ENCODE data around the gene LAMTOR2. TPM values are rescaled to one million over a fixed set of nuclear protein-coding genes. Genes with fewer than 3 reads are reported as not detected.

The LAMTOR2 gene
- total and polyA plus RNA-seq, 10 of the 15 experiments (the other 5 are each of a cell fraction or from before 2014, with no cell fraction given), result 71.9 to 264 (median 97.0) TPM

DNA sequence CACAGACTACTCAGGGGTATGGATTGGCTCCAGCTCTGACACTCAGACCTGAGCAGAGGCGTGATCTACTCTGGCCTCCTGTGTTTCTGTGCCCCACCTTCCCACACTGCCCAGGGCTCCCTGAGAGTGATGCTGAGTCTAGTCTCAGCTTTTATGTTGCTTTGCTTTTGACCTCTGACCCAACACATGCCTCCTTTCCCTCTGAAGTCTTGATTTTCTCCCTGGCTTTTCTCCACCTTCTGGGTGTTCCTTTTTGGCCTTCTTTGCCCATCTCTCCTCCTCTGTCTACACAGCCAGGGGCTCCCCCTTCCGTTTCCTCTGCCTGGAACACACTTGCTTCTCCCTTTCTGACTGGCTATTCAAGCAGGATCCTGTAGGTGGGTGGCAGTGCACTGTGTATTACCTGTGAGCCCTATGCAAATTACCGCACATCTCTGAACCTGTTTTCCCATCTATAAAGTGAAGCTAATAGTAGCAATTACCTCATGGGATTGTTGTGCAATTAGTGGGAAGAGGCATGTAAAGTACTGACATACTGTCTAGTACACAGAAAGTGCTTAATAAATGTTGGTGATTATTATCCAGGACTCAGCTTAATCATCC is 41.4 kb downstream of the LAMTOR2 start:
- no peaks in the 10 kb centered on the region for H3K27me3 ChIP-seq (replicated peaks in 1 of 2; ENCODE audit: control insufficient read depth in 2 of 2, insufficient read depth in 2 of 2, low read length in 1 of 2)
- peaks cover 38% of the 10 kb centered on the region for H3K4me1 ChIP-seq (ENCODE audit: control insufficient read depth, insufficient read depth, low read length)
- TF ChIP-seq BACH1 (IDR thresholded peaks at IDR 0.05; ENCODE audit: borderline replicate concordance) (no peak), RBBP5 (conservative IDR thresholded peaks at IDR 0.05) (no peak), TARDBP (IDR thresholded peaks at IDR 0.05; ENCODE audit: borderline replicate concordance) (no peak), HDAC2 (IDR thresholded peaks at IDR 0.05) (no peak), FOXM1 (IDR thresholded peaks at IDR 0.05; ENCODE audit: low read depth, low read length) (no peak), PAX5 (IDR thresholded peaks at IDR 0.05; ENCODE audit: borderline replicate concordance, low read depth, low read length) (no peak), PML (IDR thresholded peaks at IDR 0.05; ENCODE audit: low read length) (no peak), CTCF (IDR thresholded peaks at IDR 0.05 in 2 of 3, conservative IDR thresholded peaks at IDR 0.05 in 1 of 3; ENCODE audit: control insufficient read depth in 2 of 3, extremely low read depth in 1 of 3, insufficient read depth in 1 of 3, low read depth in 3 of 3, low read length in 3 of 3) (peak in 1 of 3 experiments; percentile 10; a peak in 1 of 6 replicates), SIN3A (IDR thresholded peaks at IDR 0.05; ENCODE audit: low read depth, low read length) (no peak), NBN (IDR thresholded peaks at IDR 0.05) (no peak), SMAD1 (IDR thresholded peaks at IDR 0.05; ENCODE audit: low read depth, partially characterized antibody) (no peak), KDM1A (IDR thresholded peaks at IDR 0.05; ENCODE audit: borderline replicate concordance) (no peak), ETV6 (conservative IDR thresholded peaks at IDR 0.05 in 1 of 2, IDR thresholded peaks at IDR 0.05 in 1 of 2; ENCODE audit: borderline replicate concordance in 1 of 2, low read depth in 1 of 2) (no peak), ATF7 (IDR thresholded peaks at IDR 0.05; ENCODE audit: low read depth) (no peak), EP300 (IDR thresholded peaks at IDR 0.05; ENCODE audit: borderline replicate concordance in 1 of 2, control insufficient read depth in 1 of 2, low read depth in 2 of 2, low read length in 2 of 2) (no peak), NR2F1 (conservative IDR thresholded peaks at IDR 0.05) (peak; percentile 57; the same call in 1 of the 2 replicates)
- TF ChIP-seq, protein P1, sequence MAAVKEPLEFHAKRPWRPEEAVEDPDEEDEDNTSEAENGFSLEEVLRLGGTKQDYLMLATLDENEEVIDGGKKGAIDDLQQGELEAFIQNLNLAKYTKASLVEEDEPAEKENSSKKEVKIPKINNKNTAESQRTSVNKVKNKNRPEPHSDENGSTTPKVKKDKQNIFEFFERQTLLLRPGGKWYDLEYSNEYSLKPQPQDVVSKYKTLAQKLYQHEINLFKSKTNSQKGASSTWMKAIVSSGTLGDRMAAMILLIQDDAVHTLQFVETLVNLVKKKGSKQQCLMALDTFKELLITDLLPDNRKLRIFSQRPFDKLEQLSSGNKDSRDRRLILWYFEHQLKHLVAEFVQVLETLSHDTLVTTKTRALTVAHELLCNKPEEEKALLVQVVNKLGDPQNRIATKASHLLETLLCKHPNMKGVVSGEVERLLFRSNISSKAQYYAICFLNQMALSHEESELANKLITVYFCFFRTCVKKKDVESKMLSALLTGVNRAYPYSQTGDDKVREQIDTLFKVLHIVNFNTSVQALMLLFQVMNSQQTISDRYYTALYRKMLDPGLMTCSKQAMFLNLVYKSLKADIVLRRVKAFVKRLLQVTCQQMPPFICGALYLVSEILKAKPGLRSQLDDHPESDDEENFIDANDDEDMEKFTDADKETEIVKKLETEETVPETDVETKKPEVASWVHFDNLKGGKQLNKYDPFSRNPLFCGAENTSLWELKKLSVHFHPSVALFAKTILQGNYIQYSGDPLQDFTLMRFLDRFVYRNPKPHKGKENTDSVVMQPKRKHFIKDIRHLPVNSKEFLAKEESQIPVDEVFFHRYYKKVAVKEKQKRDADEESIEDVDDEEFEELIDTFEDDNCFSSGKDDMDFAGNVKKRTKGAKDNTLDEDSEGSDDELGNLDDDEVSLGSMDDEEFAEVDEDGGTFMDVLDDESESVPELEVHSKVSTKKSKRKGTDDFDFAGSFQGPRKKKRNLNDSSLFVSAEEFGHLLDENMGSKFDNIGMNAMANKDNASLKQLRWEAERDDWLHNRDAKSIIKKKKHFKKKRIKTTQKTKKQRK (IDR thresholded peaks at IDR 0.05; ENCODE audit: low read depth, low read length), result no peak
- 17% methylated on average over 3 of the region's 3 CpGs for WGBS (ENCODE audit: insufficient coverage, insufficient replicate concordance, low lambda C conversion rate, missing lambda C conversion rate)
- SMC1A ChIA-PET (ENCODE audit: uncharacterized antibody, unreplicated experiment), result interaction anchor here (1.2 to 23.8 kb wide), 8 partner anchors 9 to 158 kb away, joined by 3 to 874 read pairs (median 11); partner anchors contain the start of genes LMNA and MEX3A
- POLR2A ChIA-PET, result interaction anchor here (0.5 to 6.8 kb wide), 10 partner anchors 13 to 130 kb away, joined by 3 to 89 read pairs (median 6); partner anchors contain the start of genes LMNA and PMF1
- intact Hi-C loops (cut with micrococcal nuclease; ENCODE audit: unreplicated experiment), result loop anchor here (1.0 to 10.0 kb wide), 3 partner anchors 34 to 221 kb away; partner anchors contain the start of genes SMG5 and TMEM79
- DNase-seq (ENCODE audit: low read depth, low spot score), result no peak
- peak overlapping the region; percentile 74 for H3K4me2 ChIP-seq (ENCODE audit: control insufficient read depth, insufficient read depth)
- H3K9me3 ChIP-seq (replicated peaks; ENCODE audit: control insufficient read depth, insufficient read depth, low read length), result no peaks in the 10 kb centered on the region
- H3K4me3 ChIP-seq, result no peak overlapping the region
- CTCF ChIA-PET, result interaction anchor here (0.7 to 21.5 kb wide), 30 partner anchors 8 to 238 kb away, joined by 3 to 1294 read pairs (median 4); partner anchors contain the start of genes LMNA, MEX3A, PMF1 and SMG5
- ATAC-seq, result peak; percentile 17
- H2AFZ ChIP-seq (ENCODE audit: control insufficient read depth, low read depth, low read length), result peak overlapping the region; percentile 24
- FAIRE-seq, result no peak
- peak overlapping the region; percentile 36; the same call in 1 of the 2 replicates for H3K9ac ChIP-seq (ENCODE audit: control insufficient read depth, insufficient read depth, low read length)
- RAD21 ChIA-PET (ENCODE audit: unreplicated experiment), result interaction anchor here (1.2 to 22.4 kb wide), 5 partner anchors 11 to 129 kb away, joined by 5 to 695 read pairs (median 7); partner anchors contain the start of gene LMNA
- H4K20me1 ChIP-seq (ENCODE audit: control insufficient read depth, insufficient read depth), result no peaks in the 10 kb centered on the region
- peaks cover 2% of the 10 kb centered on the region; the same call in 1 of the 2 replicates for H3K79me2 ChIP-seq (ENCODE audit: control insufficient read depth, insufficient read depth, low read length)
- H3K36me3 ChIP-seq (ENCODE audit: control insufficient read depth in 2 of 2, insufficient read depth in 2 of 2, low read length in 1 of 2), result no peaks in the 10 kb centered on the region
- in situ Hi-C loops (cut with MboI), result no loop called here
- peak overlapping the region; percentile 79 for H3K27ac ChIP-seq (ENCODE audit: control insufficient read depth, insufficient read depth)
- no TSS peak for BruUV-seq (replicated peaks)

Data from GM12878 (cell line).